Sciatic nerve (tissue), 2 donors: Measurements from ENCODE around the gene OR10D3. TPM values are rescaled to one million over a fixed set of nuclear protein-coding genes. Genes with fewer than 3 reads are reported as not detected.

Experiments
- ATAC-seq: fragments of 200-7000 bp; cut with Tn5 transposase; one replicate; pipeline ENCODE4 v1.9.1; 2020; ENCODE audit warnings: mild to moderate bottlenecking, moderate library complexity
- DNase-seq: peaks from one replicate; pipeline ENCODE4 v3.0.0-alpha.2; 2020; ENCODE audit warnings: low spot score
- intact Hi-C: fragments of 100-400 bp; cut with DNase I; formaldehyde crosslinking; loops from one replicate; pipeline ENCODE4 v1.14.2; 2022
- total RNA-seq: library from RNA; stranded (reverse); fragmentation: NEBNext Ultra II Directional; extraction: Animal tissue kit (Norgen Biotek cat#: 25700); gene quantifications from one replicate; pipeline ENCODE4 v1.2.1, GENCODE V29; 2021
- donor health status: DM: no; HTN: no; CAD: no.
- donor health status: DM: no; HTN: no; CAD: no.

The OR10D3 gene
- total RNA-seq, 1 donor from 2014 or later: not detected

- ATAC-seq: no peak
- intact Hi-C loops: no loop called here
- no peak for DNase-seq
Measured at GRCh38 chr11:124233376-124233775, 50.2 kb downstream of the OR10D3 start.

Other genes with a start within 250 kb of the OR10D3 start
- not detected for gene OR4D5, start 243.7 kb upstream of the OR10D3 start, total RNA-seq
- gene OR6T1, start 239.5 kb upstream of the OR10D3 start, total RNA-seq: not detected
- not detected for gene OR10S1, start 205.6 kb upstream of the OR10D3 start, total RNA-seq
- not detected for gene OR10G6, start 188.2 kb upstream of the OR10D3 start, total RNA-seq
- gene OR10G4, start 170.3 kb upstream of the OR10D3 start, total RNA-seq: not detected
- gene OR10G9, start 160.3 kb upstream of the OR10D3 start, total RNA-seq: not detected
- not detected for gene OR10G8, start 156.5 kb upstream of the OR10D3 start, total RNA-seq
- gene OR10G7, start 142.0 kb upstream of the OR10D3 start, total RNA-seq: not detected
- 27.6 TPM for gene VWA5A, start 67.9 kb upstream of the OR10D3 start, total RNA-seq
- not detected for gene OR8G1, start 57.8 kb downstream of the OR10D3 start, total RNA-seq
- gene OR8G5, start 73.0 kb downstream of the OR10D3 start, total RNA-seq: not detected
- gene OR8D1, start 130.6 kb downstream of the OR10D3 start, total RNA-seq: not detected
- gene OR8D2, start 136.9 kb downstream of the OR10D3 start, total RNA-seq: not detected
- gene OR8B2, start 201.2 kb downstream of the OR10D3 start, total RNA-seq: not detected
- gene OR8B3, start 215.7 kb downstream of the OR10D3 start, total RNA-seq: not detected
- gene OR8B4, start 241.5 kb downstream of the OR10D3 start, total RNA-seq: not detected